ENCODE data around the gene ABCB10. TPM values are rescaled to one million over a fixed set of nuclear protein-coding genes. Genes with fewer than 3 reads are reported as not detected.
"Not testable (repeated sequence)": the region's sequence is repeated elsewhere in the genome, so short reads cannot be mapped to it uniquely, and the experiment has no call there.

Gene ABCB10
- total RNA-seq, 6 experiments from 2014 or later: 16.1 to 21.0 (median 18.4) TPM

DNA sequence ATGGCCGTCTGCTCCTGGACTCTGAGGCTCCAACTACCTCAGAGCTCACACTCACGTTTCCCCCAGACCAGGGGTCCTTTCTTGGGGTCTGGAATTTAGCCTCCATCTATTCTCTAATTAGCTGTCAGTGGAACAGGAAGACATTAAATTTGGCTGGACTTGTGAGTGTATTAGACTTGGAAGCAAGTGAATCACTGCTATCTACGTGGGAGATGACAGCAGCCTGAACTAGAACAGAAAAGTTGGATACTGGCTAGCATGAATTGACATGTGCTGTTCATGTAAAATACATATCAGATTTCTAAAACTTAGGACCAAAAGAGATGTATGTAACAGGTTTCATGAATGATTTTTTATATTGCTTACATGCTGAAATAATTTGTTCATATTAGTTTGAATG lies 39.4 kb upstream of the ABCB10 start:
- Mint-ChIP-seq H3K27me3 (ENCODE audit: insufficient read depth) (no peaks in the 10 kb centered on the region; the same call in 1 of the 2 replicates), H3K4me1 (ENCODE audit: low read depth) (peaks cover 30% of the 10 kb centered on the region), H3K36me3 (ENCODE audit: low read depth) (peaks cover 45% of the 10 kb centered on the region), H3K27ac (peak overlapping the region; percentile 88), H3K9me3 (no peaks in the 10 kb centered on the region), H3K4me3 (no peak overlapping the region; the same call in 1 of the 2 replicates)
- DNase-seq: no peak
- TF ChIP-seq, protein P1, sequence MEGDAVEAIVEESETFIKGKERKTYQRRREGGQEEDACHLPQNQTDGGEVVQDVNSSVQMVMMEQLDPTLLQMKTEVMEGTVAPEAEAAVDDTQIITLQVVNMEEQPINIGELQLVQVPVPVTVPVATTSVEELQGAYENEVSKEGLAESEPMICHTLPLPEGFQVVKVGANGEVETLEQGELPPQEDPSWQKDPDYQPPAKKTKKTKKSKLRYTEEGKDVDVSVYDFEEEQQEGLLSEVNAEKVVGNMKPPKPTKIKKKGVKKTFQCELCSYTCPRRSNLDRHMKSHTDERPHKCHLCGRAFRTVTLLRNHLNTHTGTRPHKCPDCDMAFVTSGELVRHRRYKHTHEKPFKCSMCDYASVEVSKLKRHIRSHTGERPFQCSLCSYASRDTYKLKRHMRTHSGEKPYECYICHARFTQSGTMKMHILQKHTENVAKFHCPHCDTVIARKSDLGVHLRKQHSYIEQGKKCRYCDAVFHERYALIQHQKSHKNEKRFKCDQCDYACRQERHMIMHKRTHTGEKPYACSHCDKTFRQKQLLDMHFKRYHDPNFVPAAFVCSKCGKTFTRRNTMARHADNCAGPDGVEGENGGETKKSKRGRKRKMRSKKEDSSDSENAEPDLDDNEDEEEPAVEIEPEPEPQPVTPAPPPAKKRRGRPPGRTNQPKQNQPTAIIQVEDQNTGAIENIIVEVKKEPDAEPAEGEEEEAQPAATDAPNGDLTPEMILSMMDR (IDR thresholded peaks at IDR 0.05): no peak

GRCh38 chr1:229596925-229597699 lies 38.6 kb upstream of the ABCB10 start:
- H3K27ac Mint-ChIP-seq: peak overlapping the region; percentile 88
- 0 out of 2 replicates have a peak overlapping the region, but pooled peaks have one; percentile 11 for H3K4me3 Mint-ChIP-seq
- TF ChIP-seq, protein P1 (IDR thresholded peaks at IDR 0.05): no peak
- H3K9me3 Mint-ChIP-seq: no peaks in the 10 kb centered on the region
- H3K27me3 Mint-ChIP-seq (ENCODE audit: insufficient read depth): no peaks in the 10 kb centered on the region; the same call in 1 of the 2 replicates
- peak; percentile 58 for DNase-seq
- H3K36me3 Mint-ChIP-seq (ENCODE audit: low read depth): peaks cover 37% of the 10 kb centered on the region
- H3K4me1 Mint-ChIP-seq (ENCODE audit: low read depth): peaks cover 30% of the 10 kb centered on the region

- H3K27ac Mint-ChIP-seq: peak overlapping the region; percentile 88
- H3K36me3 Mint-ChIP-seq (ENCODE audit: low read depth): peaks cover 27% of the 10 kb centered on the region; the same call in 1 of the 2 replicates
Observed at GRCh38 chr1:229595876-229596275, 37.4 kb upstream of the ABCB10 start.

GRCh38 chr1:229594227-229595008 lies 35.9 kb upstream of the ABCB10 start:
- no peak overlapping the region for H3K27ac Mint-ChIP-seq
- no peaks in the 10 kb centered on the region; the same call in 1 of the 2 replicates for H3K27me3 Mint-ChIP-seq (ENCODE audit: insufficient read depth)
- H3K9me3 Mint-ChIP-seq: no peaks in the 10 kb centered on the region
- peaks cover 19% of the 10 kb centered on the region; the same call in 1 of the 2 replicates for H3K36me3 Mint-ChIP-seq (ENCODE audit: low read depth)
- H3K4me3 Mint-ChIP-seq: no peak overlapping the region
- DNase-seq: no peak
- peaks cover 28% of the 10 kb centered on the region for H3K4me1 Mint-ChIP-seq (ENCODE audit: low read depth)
- TF ChIP-seq, protein P1 (IDR thresholded peaks at IDR 0.05): no peak

More at GRCh38 chr1:229595876-229596275, 37.4 kb upstream of the ABCB10 start:
- peaks cover 30% of the 10 kb centered on the region for H3K4me1 Mint-ChIP-seq (ENCODE audit: low read depth)
- not testable (repeated sequence) for H3K4me3 Mint-ChIP-seq; H3K27me3 Mint-ChIP-seq (ENCODE audit: insufficient read depth); DNase-seq; H3K9me3 Mint-ChIP-seq

GRCh38 chr1:229593800-229594199 lies 35.3 kb upstream of the ABCB10 start:
- H3K27me3 Mint-ChIP-seq (ENCODE audit: insufficient read depth): no peaks in the 10 kb centered on the region
- TF ChIP-seq, protein P1 (IDR thresholded peaks at IDR 0.05): no peak
- no peak for DNase-seq
- H3K36me3 Mint-ChIP-seq (ENCODE audit: low read depth): peaks cover 17% of the 10 kb centered on the region; the same call in 1 of the 2 replicates
- H3K27ac Mint-ChIP-seq: no peak overlapping the region; the same call in 1 of the 2 replicates
- H3K9me3 Mint-ChIP-seq: no peaks in the 10 kb centered on the region
- H3K4me3 Mint-ChIP-seq: no peak overlapping the region
- H3K4me1 Mint-ChIP-seq (ENCODE audit: low read depth): peaks cover 25% of the 10 kb centered on the region

Measured in HFFc6 (cell line).